Measurements from ENCODE around the gene BMS1.
A peak's percentile ranks its signal among the peaks of the same experiment; 100 is the strongest.

BMS1 gene

GRCh38 chr10:42867571-42867970 lies 85.0 kb downstream of the BMS1 start:
- no peak for DNase-seq

- DNase-seq: no peak
Observed at GRCh38 chr10:42868530-42868929, 85.9 kb downstream of the BMS1 start.

GRCh38 chr10:42869977-42870350 lies 87.4 kb downstream of the BMS1 start:
- DNase-seq: no peak

GRCh38 chr10:42871138-42871641 lies 88.6 kb downstream of the BMS1 start:
- DNase-seq: peak; percentile 33 to 46

- DNase-seq: no peak
Observed at GRCh38 chr10:42871823-42872222, 89.2 kb downstream of the BMS1 start.

- DNase-seq: no peak
Observed at GRCh38 chr10:42872865-42873435, 90.4 kb downstream of the BMS1 start.

- DNase-seq: no peak
Observed at GRCh38 chr10:42874713-42875387, 92.3 kb downstream of the BMS1 start.

- no peak for DNase-seq
Observed at GRCh38 chr10:42875388-42875755, 92.8 kb downstream of the BMS1 start.

- DNase-seq: no peak
Observed at GRCh38 chr10:42875798-42876341, 93.3 kb downstream of the BMS1 start.

GRCh38 chr10:42876476-42876875 lies 93.9 kb downstream of the BMS1 start:
- DNase-seq: no peak

GRCh38 chr10:42876945-42877344 lies 94.3 kb downstream of the BMS1 start:
- no peak for DNase-seq

GRCh38 chr10:42877496-42878030 lies 95.0 kb downstream of the BMS1 start:
- DNase-seq: no peak

- DNase-seq: no peak
Observed at GRCh38 chr10:42878134-42878820, 95.7 kb downstream of the BMS1 start.

- no peak for DNase-seq
Observed at GRCh38 chr10:42878821-42879195, 96.2 kb downstream of the BMS1 start.

GRCh38 chr10:42879380-42880254 lies 97.0 kb downstream of the BMS1 start:
- DNase-seq: no peak

- no peak for DNase-seq
Observed at GRCh38 chr10:42880255-42880620, 97.6 kb downstream of the BMS1 start.

- DNase-seq: no peak
Observed at GRCh38 chr10:42882597-42882996, 100.0 kb downstream of the BMS1 start.
